Germinal center (tissue), 1 donor: ENCODE data around the gene P2RX2.

ENCODE experiments used
- DNase-seq: peaks from one replicate; pipeline ENCODE4 v3.0.0; 2012; ENCODE audit warnings: mixed read lengths, low spot score

P2RX2 gene

DNA sequence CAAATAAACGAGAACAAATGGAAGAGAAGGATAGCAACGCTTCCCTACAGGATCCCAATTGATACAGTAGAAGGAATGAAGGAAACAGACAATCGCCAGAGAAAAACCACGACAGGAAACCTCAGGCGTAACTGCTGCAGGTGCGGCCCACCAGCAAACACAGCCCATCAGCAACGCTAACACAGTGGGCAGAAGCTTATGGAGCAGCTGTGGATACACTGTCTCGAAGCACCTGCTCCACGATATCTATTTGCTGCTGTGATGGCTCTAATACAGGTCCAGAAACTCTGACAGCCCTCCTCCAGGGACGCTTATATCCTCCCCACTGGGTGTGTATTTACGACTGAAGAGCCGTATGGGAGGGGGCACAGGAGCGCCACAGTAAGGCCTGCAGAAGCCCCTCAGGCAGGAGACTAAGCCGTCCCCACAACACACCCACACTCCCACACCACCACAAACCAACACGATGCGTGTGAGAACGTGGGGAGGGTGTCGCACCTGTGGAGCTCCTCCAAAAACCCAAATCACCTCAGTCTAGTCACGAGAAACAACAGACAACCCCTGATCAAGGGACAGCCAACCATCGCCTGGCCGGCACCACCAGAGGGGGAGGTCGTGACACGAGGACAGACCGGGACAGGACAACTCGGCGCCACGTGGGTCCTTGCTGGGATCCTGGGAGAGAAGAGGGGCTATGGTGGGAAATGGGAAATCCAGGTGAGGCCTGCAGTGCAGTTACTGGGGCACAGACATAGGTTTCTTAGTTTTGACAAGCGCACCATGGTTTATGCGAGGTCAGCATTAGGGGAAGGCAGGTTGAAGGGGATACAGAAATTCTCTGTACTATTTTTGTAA lies 44.6 kb downstream of the P2RX2 start:
- no peak for DNase-seq

- no peak for DNase-seq
Observed at GRCh38 chr12:132664206-132665148, 45.9 kb downstream of the P2RX2 start.

DNA sequence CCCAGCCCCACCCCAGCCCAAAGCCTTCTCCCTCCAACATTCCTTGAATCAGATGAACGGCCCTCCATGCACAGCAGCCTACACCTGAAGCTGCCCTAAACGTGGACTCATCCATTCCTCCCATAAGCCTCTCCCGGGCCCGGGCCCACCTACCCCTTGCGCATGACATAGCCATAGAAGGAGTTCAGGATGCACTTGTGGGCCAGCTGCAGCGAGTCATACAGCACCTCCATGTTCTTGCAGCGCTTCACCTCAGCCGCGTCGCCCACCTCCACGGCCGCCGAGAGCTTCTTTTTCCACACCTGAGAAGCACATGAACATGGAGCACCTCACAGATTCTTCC lies 46.5 kb downstream of the P2RX2 start:
- DNase-seq = no peak

GRCh38 chr12:132665794-132666193 lies 47.2 kb downstream of the P2RX2 start:
- no peak for DNase-seq

- DNase-seq = no peak
Observed at GRCh38 chr12:132668191-132669088, 49.9 kb downstream of the P2RX2 start.

- DNase-seq = no peak
Observed at GRCh38 chr12:132669166-132669879, 50.7 kb downstream of the P2RX2 start.
